GM19372 (cell line): ENCODE data around the gene LPIN2.
"Not testable (repeated sequence)": the region's sequence is repeated elsewhere in the genome, so short reads cannot be mapped to it uniquely, and the experiment has no call there.

Source experiments
- ATAC-seq: cut with Tn5 transposase; IDR thresholded peaks from one replicate; pipeline ENCODE4 v1.9.1; 2021; ENCODE audit warnings: mild to moderate bottlenecking, low read depth, moderate library complexity; ENCODE audit not compliant: unreplicated experiment

Gene LPIN2

DNA sequence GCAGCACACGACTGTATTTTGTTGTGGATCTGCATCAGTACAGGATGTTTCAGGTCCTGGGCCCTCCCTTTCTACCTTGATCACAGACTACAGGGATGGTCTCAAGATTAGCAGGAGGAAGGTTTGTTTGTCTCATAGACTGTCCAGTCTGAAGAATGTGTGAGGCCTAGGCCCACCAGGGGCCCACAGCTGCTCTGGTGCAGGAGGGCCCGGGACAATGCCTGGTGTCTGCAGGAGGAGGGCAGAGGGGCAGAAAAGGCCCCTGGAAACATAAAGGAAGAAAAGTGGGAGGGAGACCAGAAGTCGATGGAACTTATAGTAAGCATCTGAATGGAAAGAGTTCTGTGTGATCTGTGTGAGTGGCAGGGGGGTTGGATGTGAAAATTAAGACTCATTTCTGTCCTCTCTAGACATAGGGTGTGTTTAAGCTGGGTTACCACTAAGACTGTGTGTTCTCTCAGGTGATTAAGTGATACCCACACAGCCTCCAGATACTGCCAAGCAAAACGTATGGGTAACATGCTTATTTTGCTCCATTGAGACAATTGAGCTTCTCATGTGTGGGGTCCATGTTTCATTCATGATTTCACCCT is 33.4 kb upstream of the LPIN2 start:
- no peak for ATAC-seq

DNA sequence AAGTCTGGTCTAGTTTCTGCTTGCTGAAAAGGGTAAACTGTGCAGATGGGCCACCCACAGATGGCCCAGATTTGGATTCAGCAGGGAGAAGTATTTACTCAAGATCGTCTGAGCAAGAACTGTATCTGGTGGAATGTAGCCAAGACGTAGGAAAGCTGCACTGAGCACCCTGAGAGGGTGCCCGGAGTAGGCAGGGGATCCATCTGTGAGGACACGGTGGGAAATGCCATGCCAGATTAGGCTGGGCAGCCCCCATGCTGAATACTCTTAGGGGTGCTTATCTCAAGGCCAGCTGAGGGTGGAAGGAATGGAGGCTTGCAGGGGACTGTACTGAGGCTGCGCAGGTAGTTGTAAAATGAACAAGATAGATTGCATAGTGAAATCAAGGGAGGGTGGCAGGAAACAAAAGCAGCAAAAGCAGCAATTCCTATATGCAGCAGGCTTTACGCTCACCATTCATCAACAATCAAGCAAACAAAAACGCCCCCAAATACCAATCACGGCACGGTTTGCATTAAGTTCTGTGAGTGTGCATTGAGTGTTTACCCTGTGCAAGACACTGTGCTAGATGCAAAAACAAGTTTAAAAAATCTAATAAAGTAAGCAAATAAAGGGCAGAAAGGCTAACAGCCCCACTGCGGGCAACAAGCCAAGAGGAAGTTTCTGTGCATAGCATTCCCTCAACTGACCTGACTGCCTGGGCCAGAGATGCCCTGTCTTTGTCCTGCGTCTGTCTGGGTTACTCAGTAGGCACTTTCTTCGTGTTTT is 32.2 kb upstream of the LPIN2 start:
- no peak for ATAC-seq

DNA sequence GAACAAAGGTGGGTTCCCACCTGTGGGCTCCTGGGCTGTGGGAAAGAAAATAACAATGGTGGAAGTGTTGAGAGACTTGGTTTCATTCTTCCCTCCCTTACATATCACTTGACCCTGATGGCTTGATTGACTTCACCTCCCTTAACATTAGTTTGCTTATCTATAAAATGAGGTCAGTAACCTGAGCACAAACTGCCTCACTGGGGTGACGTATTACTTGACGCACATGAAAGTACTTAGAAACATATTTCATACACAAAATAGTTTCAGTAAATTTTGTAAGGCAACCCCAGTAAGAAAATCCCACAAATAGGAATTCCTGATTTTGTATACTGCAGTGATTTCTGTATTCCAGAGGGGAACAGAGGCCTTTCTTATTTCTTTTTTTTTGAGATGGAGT is 29.4 kb upstream of the LPIN2 start:
- ATAC-seq: no peak

DNA sequence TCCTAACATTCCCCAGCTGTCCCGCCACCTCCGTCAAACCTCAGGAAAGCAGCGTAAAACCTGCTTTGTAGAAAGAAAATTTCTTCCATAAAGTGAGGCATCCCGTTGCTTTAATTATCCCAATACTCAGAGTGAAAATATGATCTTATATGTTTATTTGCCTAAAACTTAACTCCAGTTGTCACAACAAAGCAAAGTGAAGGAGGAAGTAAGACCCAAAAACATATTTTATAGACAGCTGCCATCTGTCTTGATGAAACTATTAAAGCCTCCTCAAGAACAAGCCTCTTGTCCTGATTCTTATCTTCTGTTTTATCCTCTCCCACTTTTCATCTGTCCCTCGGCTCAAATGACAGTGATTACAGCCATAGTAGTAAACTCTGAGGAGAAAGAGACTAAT is 28.9 kb upstream of the LPIN2 start:
- ATAC-seq: no peak

DNA sequence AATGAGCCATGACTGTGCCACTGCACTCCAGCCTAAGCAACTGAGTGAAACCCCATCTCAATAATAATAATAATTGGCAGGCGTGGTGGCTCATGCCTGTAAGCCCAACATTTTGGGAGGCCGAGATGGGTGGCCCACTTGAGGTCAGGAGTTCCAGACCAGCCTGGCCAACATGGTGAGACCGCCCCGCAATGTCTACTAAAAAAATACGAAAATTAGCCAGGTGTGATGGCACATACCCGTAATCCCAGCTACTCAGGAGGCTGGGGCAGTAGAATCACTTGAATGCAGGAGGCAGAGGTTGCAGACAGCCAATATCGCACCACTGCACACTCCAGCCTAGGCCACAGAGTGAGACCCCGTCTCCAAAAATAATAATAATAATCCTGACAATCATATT is 27.9 kb upstream of the LPIN2 start:
- ATAC-seq: no peak

DNA sequence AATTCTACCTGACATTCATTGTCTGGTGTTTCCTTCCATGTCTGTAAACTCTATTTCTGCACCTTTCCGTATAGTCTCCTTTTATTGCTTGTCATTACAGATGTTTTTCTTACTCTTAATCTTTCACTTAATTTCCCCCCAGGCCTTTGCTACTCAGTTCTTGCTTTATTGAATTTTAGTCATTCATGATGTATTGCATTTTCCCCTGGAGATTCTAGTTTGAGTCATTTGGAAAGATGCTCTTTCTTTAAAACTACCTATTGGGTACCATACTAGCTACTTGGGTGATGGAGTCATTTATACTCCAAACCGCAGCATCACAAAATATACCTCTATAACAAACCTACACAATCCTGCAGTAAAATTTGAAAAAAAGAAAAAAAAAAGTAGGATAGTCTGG is 27.2 kb upstream of the LPIN2 start:
- no peak for ATAC-seq

DNA sequence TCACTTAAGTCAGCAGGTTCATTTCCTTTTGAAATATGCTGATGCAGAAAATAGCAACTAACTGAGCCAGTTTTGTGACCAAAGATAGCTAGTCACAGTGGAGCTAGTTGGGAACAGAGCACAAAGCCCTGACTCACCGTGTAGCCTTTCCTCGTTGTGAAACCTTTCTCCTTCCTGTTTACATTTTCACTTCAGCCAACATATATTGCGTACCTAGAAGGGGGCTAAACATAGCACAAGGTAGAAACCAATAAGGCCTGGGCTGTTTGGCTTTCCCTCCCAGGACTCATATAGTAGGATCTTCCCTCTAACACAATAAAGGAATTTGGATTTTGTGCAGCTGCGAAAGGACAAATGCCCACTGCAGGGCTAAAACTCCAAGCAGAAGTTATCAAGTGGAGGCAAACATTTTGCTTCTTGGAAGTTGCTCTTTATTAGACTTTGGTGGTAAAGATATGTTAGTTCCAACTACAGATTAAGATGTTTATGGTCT is 24.5 kb upstream of the LPIN2 start:
- peak; percentile 99 for ATAC-seq

DNA sequence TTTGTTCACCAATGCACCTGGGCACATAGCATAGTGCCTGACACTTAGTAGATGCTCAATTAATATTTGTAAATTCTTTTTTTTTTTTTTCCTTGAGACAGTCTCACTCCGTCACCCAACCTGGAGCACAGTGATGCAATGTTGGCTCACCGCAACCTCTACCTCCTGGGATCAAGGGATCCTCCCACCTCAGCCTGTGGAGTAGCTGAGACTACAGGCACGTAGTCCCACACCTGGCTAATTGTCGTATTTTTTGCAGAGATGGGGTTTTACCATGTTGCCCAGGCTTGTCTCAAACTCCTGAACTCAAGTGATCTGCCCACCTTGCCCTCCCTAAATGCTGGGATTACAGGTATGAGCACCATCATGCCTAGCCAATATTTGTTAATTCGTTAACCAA is 23.2 kb upstream of the LPIN2 start:
- no peak for ATAC-seq

DNA sequence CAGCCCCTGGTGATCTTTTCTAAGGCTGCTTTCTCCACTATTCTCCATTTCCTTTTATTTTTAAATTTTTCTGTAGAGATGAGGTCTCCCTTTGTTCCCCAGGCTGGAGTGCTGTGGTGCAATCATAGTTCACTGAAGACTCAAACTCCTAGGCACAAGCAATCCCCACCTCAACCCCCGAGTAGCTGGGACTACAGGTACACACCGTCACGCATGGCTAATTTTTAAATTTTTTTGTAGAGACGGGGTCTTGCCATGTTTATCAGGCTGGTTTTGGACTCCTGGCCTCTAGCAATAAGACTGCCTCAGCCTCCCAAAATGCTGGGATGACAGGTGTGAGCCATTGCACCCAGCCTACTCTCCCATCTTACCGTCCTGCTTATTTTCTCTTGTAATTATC is 22.7 kb upstream of the LPIN2 start:
- no peak for ATAC-seq

DNA sequence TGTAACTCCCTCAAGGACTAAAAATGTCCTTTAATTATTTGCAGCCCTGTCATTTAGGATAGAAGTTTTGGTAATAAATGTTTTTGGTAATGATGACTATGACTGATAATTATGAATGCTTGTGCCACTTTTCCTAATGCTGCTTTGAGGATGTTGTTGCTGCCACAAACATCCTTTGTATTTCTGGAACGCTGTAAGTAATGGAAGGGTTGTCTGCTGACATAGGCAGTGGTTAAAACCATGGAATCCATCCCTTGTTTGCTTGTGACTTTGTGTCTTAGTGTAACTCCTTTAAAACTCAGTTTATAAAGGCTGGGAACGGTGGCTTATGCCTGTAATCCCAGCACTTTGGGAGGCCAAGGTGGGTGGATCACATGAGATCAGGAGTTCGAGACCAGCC is 19.8 kb upstream of the LPIN2 start:
- no peak for ATAC-seq

DNA sequence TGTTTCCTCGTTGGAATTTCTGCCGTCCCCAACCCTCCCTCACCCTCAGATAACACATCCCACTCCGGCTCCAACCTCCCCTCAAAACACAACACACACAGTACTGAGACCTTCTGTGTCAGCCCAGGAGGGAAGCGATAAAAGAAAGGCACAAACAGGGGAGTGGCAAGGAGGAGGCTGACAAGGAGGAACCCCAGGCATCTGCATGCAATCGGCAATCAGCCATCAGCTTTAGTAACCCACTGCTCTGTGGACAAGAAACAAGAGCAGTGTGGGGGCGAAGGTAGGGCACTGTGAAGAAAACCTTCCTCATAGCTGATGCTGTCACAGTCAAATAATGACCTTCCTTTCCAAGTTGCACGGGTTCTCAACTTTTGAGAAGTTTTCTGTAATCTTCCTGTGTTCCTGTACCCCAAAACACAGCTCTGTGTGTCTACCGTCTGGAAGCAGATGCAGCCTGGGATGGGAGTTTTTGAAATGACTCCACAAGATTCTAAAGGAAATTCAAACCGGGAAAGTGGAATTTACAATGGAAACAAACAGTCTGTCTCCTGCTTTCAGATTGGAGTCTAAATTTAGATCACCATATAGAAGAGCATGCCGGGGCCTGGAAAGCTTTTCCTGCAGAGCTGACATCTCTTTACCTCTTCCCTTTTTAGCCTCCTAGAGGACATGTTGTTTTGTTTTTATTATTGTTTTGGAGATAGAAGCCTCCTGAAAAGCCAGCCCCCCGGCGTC is 16.4 kb upstream of the LPIN2 start:
- no peak for ATAC-seq

DNA sequence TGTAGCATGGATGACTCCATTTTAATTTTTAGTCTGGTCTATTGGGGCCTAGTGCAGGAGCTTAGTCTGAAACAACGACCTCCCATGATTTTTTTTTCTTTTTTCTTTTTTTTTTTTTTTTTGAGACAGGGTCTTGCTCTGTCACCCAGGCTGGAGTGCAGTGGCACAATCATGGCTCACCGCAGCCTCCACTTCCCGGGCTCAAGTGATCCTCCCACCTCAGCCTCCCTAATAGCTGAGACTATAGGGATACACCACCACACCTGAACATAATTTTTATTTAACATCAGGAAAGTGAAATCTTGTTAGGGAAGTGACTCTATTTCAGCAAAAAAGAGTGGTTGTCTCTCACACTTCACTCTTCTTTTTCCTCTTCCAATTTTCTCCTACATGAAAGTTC is 15.2 kb upstream of the LPIN2 start:
- not testable (repeated sequence) for ATAC-seq

DNA sequence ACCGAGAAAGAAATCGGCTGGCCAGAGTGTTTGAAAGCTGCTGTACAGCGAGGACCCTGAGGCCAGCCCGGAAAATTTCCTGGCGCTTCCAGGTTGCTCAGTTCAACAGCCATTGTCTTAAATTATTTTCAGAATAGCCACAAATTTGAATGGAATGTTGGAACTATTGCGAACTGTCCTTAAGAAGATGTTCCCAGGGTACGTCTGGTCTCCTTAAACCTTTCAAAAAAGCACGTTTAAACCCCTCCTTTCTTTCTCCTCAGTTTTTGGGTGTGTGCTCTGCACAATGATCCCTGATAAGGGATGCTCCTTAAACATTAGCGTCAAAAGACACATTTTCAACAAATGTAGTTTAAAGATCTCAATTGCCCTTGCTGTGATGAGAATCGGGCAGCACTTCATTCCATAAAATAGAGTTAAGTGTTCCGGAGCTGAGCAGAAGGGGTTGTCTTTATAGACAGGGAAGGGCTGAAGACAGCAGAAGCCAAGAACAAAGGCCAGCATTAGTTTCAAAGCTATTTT is 14.5 kb upstream of the LPIN2 start:
- ATAC-seq: no peak

DNA sequence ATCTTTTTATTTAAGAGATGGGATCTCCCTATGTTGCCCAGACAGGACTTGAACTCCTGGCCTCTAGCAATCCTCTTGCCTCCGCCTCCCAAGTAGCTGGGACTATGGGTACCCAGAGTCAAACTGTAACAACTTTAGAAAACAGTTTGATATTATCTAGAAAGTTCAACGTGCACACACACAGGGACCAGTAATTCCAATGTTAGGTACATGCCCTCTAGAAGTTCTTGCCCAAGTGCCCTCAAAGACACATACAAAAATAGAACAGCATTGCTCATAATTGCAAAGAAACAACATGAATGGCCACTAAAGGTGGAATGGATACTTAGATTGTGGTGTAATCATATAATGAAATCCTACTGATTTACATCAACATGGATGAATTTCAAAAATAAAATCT is 12.6 kb upstream of the LPIN2 start:
- no peak for ATAC-seq

DNA sequence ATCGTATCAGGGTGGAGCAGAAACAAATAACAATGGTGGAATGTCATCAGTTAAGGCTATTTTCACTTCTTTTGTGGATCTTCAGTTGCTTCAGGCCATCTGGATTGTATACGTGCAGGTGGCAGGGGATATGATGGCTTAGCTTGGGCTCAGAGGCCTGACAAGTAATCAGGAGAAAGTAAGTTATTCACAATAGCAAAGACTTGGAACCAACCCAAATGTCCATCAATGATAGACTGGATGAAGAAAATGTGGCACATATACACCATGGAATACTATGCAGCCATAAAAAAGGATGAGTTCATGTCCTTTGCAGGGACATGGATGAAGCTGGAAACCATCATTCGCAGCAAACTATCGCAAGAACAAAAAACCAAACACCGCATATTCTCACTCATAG is 10.7 kb upstream of the LPIN2 start:
- not testable (repeated sequence) for ATAC-seq

DNA sequence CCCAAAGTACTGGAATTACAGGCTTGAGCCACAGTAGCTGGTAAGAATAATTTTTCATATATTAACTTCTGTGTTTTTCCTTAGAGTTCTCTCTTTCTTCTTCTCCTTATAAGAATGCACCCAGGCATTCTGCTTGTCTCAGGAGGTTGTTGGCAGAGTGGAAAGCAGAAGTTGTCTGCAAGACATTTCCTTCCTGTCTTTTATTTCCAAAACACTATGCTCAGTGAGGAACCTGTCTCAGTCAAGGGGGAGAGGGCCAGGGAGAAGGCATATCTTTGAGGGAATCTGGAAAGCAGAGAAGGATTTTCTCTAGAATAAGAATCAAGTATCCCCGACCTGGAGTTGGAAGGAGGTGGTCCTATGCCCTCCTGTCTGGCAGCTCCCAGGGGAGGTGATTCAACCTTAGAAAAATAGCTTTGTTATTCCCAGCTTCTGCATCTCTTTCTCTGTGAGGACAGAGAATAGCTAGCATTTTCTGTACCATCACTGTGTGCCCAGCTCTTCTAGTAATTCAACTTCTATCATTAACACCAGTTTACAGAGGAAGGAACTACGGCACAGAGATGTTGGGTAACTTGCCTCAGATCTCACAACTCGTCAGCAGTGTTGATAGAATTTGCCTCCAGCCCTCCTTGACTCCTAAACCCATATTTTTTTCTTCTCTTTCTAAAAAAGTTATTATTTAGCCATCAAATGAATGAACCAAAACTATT is 3.8 kb upstream of the LPIN2 start:
- ATAC-seq: no peak

DNA sequence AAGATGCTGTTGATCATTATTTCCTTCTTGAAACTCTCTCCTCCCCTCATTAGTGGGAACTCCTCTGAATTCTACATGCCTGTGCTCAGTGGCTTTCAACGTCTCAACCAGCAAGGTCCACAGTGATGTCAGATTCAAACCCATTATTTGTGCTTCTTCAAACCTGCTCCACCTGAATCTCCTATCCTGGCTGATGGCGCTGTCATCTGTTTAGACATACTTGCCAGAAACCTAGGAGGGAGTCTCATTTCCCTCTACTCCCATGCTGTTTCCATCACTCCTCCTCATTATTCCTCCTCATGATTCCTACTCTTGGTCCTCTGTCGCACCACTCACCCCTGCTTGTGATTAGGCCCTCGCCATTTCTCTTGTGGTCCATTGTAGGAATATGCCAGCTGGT is 2.9 kb upstream of the LPIN2 start:
- ATAC-seq: no peak

DNA sequence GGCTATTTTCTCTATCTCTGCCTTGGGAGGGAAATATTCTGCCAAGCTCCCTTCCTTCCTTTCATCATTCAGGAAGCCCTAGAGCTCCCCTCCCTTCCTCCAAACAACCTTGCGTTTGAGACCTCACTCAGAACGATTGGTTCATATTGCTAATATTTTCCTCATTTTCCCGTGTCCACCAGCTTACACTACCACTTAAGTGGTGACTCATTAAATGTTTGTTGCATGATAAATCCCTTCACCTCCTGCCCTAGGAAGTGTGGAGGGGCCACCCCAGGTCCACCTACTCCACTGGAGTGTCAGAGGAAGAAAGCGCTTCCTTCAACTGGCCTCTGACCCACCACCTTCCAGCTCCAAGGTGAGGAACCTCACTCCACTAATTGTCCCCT is 2.3 kb upstream of the LPIN2 start:
- no peak for ATAC-seq

DNA sequence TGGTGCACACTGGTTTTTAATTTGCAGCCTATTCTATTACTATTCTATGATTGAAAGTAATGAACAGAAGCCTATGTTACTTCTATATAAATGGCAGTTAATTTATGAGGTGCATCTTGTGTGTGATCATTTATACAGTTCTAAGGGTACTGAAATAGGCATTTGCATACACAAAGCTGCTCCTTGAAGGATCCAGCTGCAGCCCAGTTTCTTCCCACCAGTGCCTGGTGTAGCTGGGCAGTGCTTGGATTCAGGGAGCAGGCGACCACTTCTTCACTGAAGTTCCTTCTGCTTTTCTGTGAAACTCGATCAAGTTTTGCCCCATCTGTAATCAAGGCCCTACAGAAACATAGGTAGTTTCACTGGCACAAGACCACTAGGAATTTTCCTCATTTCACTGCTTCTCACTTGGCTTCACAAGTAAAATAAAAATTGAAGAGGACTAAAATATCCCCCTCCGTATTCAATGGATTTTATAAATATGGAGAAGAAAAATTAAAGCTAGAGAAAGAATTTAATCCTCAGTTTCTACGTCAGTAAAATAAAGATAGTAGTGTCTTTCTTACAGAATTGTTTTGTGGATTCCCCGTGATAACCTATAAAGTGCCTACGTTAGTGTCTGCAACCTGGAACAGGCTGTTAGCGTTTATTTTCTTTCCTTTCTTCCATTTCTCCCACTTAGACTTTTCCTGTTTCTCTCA is 1.7 kb upstream of the LPIN2 start:
- ATAC-seq: no peak
